ENCODE measurements around the gene PRTG.

GRCh38 chr15:55734641-55735040 is 8.3 kb downstream of the PRTG start:
- TF ChIP-seq POLR2AphosphoS5 (IDR thresholded peaks at IDR 0.05; ENCODE audit: low read depth) (no peak), CTCF (IDR thresholded peaks at IDR 0.05; ENCODE audit: insufficient read depth, low read length) (no peak), SPI1 (IDR thresholded peaks at IDR 0.05; ENCODE audit: borderline replicate concordance, low read depth) (no peak), REST (IDR thresholded peaks at IDR 0.05; ENCODE audit: insufficient replicate concordance, low read depth) (no peak)
